ENCODE measurements around the gene EIF4EBP3.
A peak's percentile ranks its signal among the peaks of the same experiment; 100 is the strongest.

EIF4EBP3 gene

GRCh38 chr5:140556438-140556837, 9.0 kb downstream of the EIF4EBP3 start:
- no peak for TF ChIP-seq CTCF (IDR thresholded peaks at IDR 0.05; ENCODE audit: extremely low read depth, missing control alignments)
- no peak for DNase-seq (ENCODE audit: low spot score)

- DNase-seq (ENCODE audit: low spot score): peak; percentile 91
- TF ChIP-seq CTCF (IDR thresholded peaks at IDR 0.05; ENCODE audit: extremely low read depth, missing control alignments): no peak
These were observed 9.8 kb downstream of the EIF4EBP3 start, which contains the start of gene SRA1 for GRCh38 chr5:140557136-140557805. TSS of gene SRA1 (minus strand) at chr5:140557473. CDS start at chr5:140557452, 21 bp downstream.

GRCh38 chr5:140557965-140558364, 10.5 kb downstream of the EIF4EBP3 start:
- DNase-seq (ENCODE audit: low spot score): no peak
- no peak for TF ChIP-seq CTCF (IDR thresholded peaks at IDR 0.05; ENCODE audit: extremely low read depth, missing control alignments)

- no peak for TF ChIP-seq CTCF (IDR thresholded peaks at IDR 0.05; ENCODE audit: extremely low read depth, missing control alignments)
These were observed 11.1 kb downstream of the EIF4EBP3 start for GRCh38 chr5:140558542-140558941.

GRCh38 chr5:140560227-140560626, 12.8 kb downstream of the EIF4EBP3 start:
- no peak for TF ChIP-seq CTCF (IDR thresholded peaks at IDR 0.05; ENCODE audit: extremely low read depth, missing control alignments)
- DNase-seq (ENCODE audit: low spot score): no peak

More at GRCh38 chr5:140558542-140558941, 11.1 kb downstream of the EIF4EBP3 start:
- no peak for DNase-seq (ENCODE audit: low spot score)

DNA sequence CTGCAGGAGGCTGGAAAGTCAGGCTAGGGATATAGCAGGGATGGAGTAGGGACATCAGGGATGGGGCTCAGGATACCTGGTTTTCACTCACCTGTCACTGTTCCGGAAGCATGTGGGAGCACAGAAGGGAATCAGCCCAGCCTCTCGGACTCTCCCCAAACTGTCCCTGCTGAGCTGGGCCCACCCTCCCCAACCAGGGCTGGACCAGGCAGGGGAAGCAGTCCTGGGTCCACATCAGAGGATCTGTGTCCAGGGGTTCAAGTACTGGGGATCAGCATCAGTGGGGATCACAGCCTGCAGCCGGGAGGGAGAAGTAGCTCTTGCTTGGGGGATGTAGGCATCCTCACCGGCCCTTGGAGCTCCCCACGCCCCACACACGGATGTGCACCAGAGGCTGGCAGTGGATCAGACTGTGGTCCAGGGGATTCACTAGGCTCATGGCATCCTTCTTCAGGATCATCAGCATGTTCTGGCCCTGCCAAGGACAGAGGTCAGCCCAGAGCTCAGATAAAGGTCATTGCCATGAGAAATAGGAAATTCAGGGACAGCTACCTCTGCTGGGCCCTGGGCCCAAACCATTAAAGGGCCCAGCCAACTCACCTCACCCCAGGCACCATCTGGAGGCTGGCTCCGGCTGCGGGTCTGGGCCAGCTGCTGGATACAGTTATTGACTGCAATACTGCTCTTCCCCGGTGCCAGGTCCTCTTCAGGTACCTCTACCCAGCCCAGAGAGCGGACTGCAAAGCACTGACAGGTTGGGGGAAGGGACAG, 14.5 kb downstream of the EIF4EBP3 start:
- DNase-seq (ENCODE audit: low spot score): no peak
- TF ChIP-seq CTCF (IDR thresholded peaks at IDR 0.05; ENCODE audit: extremely low read depth, missing control alignments): no peak

DNA sequence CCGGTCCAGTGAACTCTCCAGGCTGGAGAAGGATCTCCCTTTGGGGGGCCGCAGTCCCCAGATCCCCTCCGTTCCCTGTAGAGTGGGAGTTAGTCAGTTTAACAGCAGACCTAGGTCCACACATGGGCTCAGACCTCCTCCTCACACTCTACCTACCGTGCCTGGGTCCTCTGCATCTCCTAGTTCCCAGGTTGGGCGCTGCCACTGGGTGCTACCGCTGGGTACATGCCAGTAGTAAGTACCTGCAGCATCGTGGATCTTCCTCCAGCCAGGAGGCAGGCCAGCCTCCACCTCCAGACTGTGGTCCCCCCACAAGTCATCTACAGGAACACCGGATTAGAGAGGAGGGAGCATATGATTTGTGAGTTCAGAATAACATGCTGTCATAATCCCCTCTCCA, 16.1 kb downstream of the EIF4EBP3 start:
- no peak for DNase-seq (ENCODE audit: low spot score)
- no peak for TF ChIP-seq CTCF (IDR thresholded peaks at IDR 0.05; ENCODE audit: extremely low read depth, missing control alignments)
